ENCODE results near the gene AGR3.

AGR3 gene

GRCh38 chr7:16838386-16838785 lies 43.4 kb downstream of the AGR3 start:
- H3K27ac ChIP-seq: no peak overlapping the region
- TF ChIP-seq CTCF (IDR thresholded peaks at IDR 0.05): no peak
- no peak for TF ChIP-seq ZFX (IDR thresholded peaks at IDR 0.05; ENCODE audit: borderline replicate concordance)

GRCh38 chr7:16836481-16836880 lies 45.3 kb downstream of the AGR3 start:
- no peak overlapping the region for H3K27ac ChIP-seq
- no peak for TF ChIP-seq ZFX (IDR thresholded peaks at IDR 0.05; ENCODE audit: borderline replicate concordance)
- no peak for TF ChIP-seq CTCF (IDR thresholded peaks at IDR 0.05)

GRCh38 chr7:16833373-16833772 lies 48.4 kb downstream of the AGR3 start:
- no peak overlapping the region for H3K27ac ChIP-seq
- TF ChIP-seq CTCF (IDR thresholded peaks at IDR 0.05) (no peak), ZFX (IDR thresholded peaks at IDR 0.05; ENCODE audit: borderline replicate concordance) (no peak)

- TF ChIP-seq ZFX (IDR thresholded peaks at IDR 0.05; ENCODE audit: borderline replicate concordance) (no peak), CTCF (IDR thresholded peaks at IDR 0.05) (no peak)
- H3K27ac ChIP-seq: no peak overlapping the region
Measured at GRCh38 chr7:16826060-16826459, 55.7 kb downstream of the AGR3 start.

- H3K27ac ChIP-seq: no peak overlapping the region
- TF ChIP-seq CTCF (IDR thresholded peaks at IDR 0.05) (no peak), ZFX (IDR thresholded peaks at IDR 0.05; ENCODE audit: borderline replicate concordance) (no peak)
Measured at GRCh38 chr7:16822029-16822428, 59.8 kb downstream of the AGR3 start.

GRCh38 chr7:16818732-16819131 lies 63.1 kb downstream of the AGR3 start:
- TF ChIP-seq ZFX (IDR thresholded peaks at IDR 0.05; ENCODE audit: borderline replicate concordance) (no peak), CTCF (IDR thresholded peaks at IDR 0.05) (no peak)
- no peak overlapping the region for H3K27ac ChIP-seq

- TF ChIP-seq CTCF (IDR thresholded peaks at IDR 0.05) (no peak), ZFX (IDR thresholded peaks at IDR 0.05; ENCODE audit: borderline replicate concordance) (no peak)
- no peak overlapping the region for H3K27ac ChIP-seq
Measured at GRCh38 chr7:16817536-16817935, 64.2 kb downstream of the AGR3 start.

Measured in 22Rv1 (cell line).